CD14-positive monocyte (primary cell): ENCODE data around the gene DDX10. TPM values are rescaled to one million over a fixed set of nuclear protein-coding genes. Genes with fewer than 3 reads are reported as not detected.

Experiments used
- DNase-seq, 3 donors: peaks; one replicate each; pipeline ENCODE4 v3.0.0-alpha.2; 2011 to 2022
- H2AFZ ChIP-seq: 2 replicates; pipeline ENCODE4 v1.6.0; 2012; ENCODE audit warnings: mild to moderate bottlenecking, low read depth, low read length, inconsistent platforms; ENCODE audit not compliant: insufficient read depth, poor library complexity, severe bottlenecking
- H3K27ac ChIP-seq, 2 donors: 1 replicate in 1 of 2; 2 replicates in 1 of 2; pipeline ENCODE4 v1.5.1; 2012 to 2013; ENCODE audit warnings: low read length in 2 of 2, control low read depth in 1 of 2, inconsistent platforms in 1 of 2, low read depth in 1 of 2, mild to moderate bottlenecking in 1 of 2
- H3K27me3 ChIP-seq, 2 donors: one replicate each; pipeline versions ENCODE4 v1.6.0 to v1.6.1; 2011 to 2013; ENCODE audit warnings: low read length in 2 of 2; ENCODE audit not compliant: control insufficient read depth in 2 of 2, insufficient read depth in 2 of 2
- H3K36me3 ChIP-seq, 2 donors: replicated peaks in 1 of 2; 1 replicate in 1 of 2; 2 replicates in 1 of 2; pipeline versions ENCODE4 v1.5.1 to v1.6.1; 2012 to 2013; ENCODE audit warnings: low read length in 2 of 2, control low read depth in 1 of 2, inconsistent platforms in 1 of 2, mild to moderate bottlenecking in 1 of 2; ENCODE audit not compliant: insufficient read depth in 2 of 2, control insufficient read depth in 1 of 2
- H3K4me1 ChIP-seq, 2 donors: 1 replicate in 1 of 2; 2 replicates in 1 of 2; pipeline versions ENCODE4 v1.5.1 to v1.6.1; 2012 to 2013; ENCODE audit warnings: low read length in 2 of 2, control low read depth in 1 of 2, inconsistent platforms in 1 of 2, mild to moderate bottlenecking in 1 of 2, moderate library complexity in 1 of 2; ENCODE audit not compliant: insufficient read depth in 2 of 2, control insufficient read depth in 1 of 2
- H3K4me2 ChIP-seq: replicated peaks from 2 replicates; pipeline ENCODE3; 2012; ENCODE audit warnings: low read length, moderate library complexity, mild to moderate bottlenecking; ENCODE audit not compliant: poor library complexity, severe bottlenecking; ENCODE audit errors: extremely low read depth
- H3K4me3 ChIP-seq, 3 experiments: fragments of 200-600 bp in 1 of 3; sonication (generic) in 1 of 3; replicated peaks in 1 of 3; 1 replicate in 2 of 3; 2 replicates in 1 of 3; pipeline ENCODE4 v1.5.1; 2011 to 2013; ENCODE audit warnings: low read length in 3 of 3, mild to moderate bottlenecking in 3 of 3, control low read depth in 2 of 3, low read depth in 2 of 3, inconsistent platforms in 1 of 3, moderate library complexity in 1 of 3
- H3K79me2 ChIP-seq: 2 replicates; pipeline ENCODE4 v1.6.0; 2012; ENCODE audit warnings: mild to moderate bottlenecking, control low read depth, inconsistent platforms, low read length, moderate library complexity; ENCODE audit not compliant: insufficient read depth
- H3K9ac ChIP-seq: 2 replicates; pipeline ENCODE4 v1.6.0; 2017; ENCODE audit warnings: low read length, mild to moderate bottlenecking; ENCODE audit not compliant: insufficient read depth, poor library complexity, severe bottlenecking
- H3K9me3 ChIP-seq, 2 donors: replicated peaks in 1 of 2; 1 replicate in 1 of 2; 2 replicates in 1 of 2; pipeline versions ENCODE4 v1.5.1 to v1.6.1; 2012 to 2013; ENCODE audit warnings: low read length in 2 of 2, control low read depth in 1 of 2; ENCODE audit not compliant: control insufficient read depth in 1 of 2, insufficient read depth in 1 of 2
- H4K20me1 ChIP-seq: 2 replicates; pipeline ENCODE4 v1.6.0; 2012; ENCODE audit warnings: mild to moderate bottlenecking, low read length, control low read depth, moderate library complexity; ENCODE audit not compliant: insufficient read depth
- H3K27ac Mint-ChIP-seq, 7 donors: one replicate each; pipeline ENCODE4 v1.8.0; 2020; ENCODE audit warnings: mild to moderate bottlenecking in 7 of 7, mixed read lengths in 7 of 7, moderate library complexity in 6 of 7, inconsistent platforms in 2 of 7
- H3K27me3 Mint-ChIP-seq, 3 donors: one replicate each; pipeline ENCODE4 v1.8.0; 2021 to 2022; ENCODE audit warnings: low read depth in 3 of 3, mild to moderate bottlenecking in 3 of 3, mixed read lengths in 3 of 3, moderate library complexity in 3 of 3, inconsistent platforms in 1 of 3
- H3K36me3 Mint-ChIP-seq, 2 donors: one replicate each; pipeline ENCODE4 v1.8.0; 2020; ENCODE audit warnings: mixed read lengths in 2 of 2, inconsistent platforms in 1 of 2, mild to moderate bottlenecking in 1 of 2
- H3K4me1 Mint-ChIP-seq: one replicate; pipeline ENCODE4 v1.8.0; 2020; ENCODE audit warnings: mild to moderate bottlenecking, mixed read lengths
- H3K4me3 Mint-ChIP-seq, 2 donors: one replicate each; pipeline ENCODE4 v1.8.0; 2020; ENCODE audit warnings: mild to moderate bottlenecking in 2 of 2, mixed read lengths in 2 of 2, moderate library complexity in 1 of 2
- H3K9me3 Mint-ChIP-seq, 7 donors: one replicate each; pipeline ENCODE4 v1.8.0; 2020 to 2022; ENCODE audit warnings: mixed read lengths in 7 of 7, mild to moderate bottlenecking in 6 of 7, moderate library complexity in 6 of 7, inconsistent platforms in 2 of 7
- WGBS: methylation state at CpG from one replicate; pipeline ENCODE4 v1.1.5; 2013; ENCODE audit warnings: missing lambda C conversion rate; ENCODE audit not compliant: insufficient coverage; 5-methylcytosine and 5-hydroxymethylcytosine counted together
- intact Hi-C, 2 donors: fragments of 100-400 bp; cut with micrococcal nuclease; formaldehyde crosslinking; loops; one replicate each; pipeline versions ENCODE4 v1.15.0 to v1.15.1; 2023
- polyA plus RNA-seq, 3 donors: library from polyadenylated mRNA; depleted of rRNA in 1 of 3; unstranded in 2 of 3; stranded (reverse) in 1 of 3; fragments of 300-500 nt in 2 of 3; fragments of >200 nt in 1 of 3; fragmentation: Illumina TruSeq in 2 of 3; gene quantifications; 1 replicate in 2 of 3; 2 replicates in 1 of 3; pipeline ENCODE4 v1.2.3, GENCODE V29; 2012 to 2021
- TF ChIP-seq, protein P1 (sequence below): fragments of 200-600 bp; IDR thresholded peaks from one replicate; pipeline ENCODE4 v1.8.0; 2022; ENCODE audit warnings: antibody characterized with exemption, mild to moderate bottlenecking

The DDX10 gene
- polyA plus RNA-seq, 3 donors = 5.0 to 6.3 (median 5.3) TPM

DNA sequence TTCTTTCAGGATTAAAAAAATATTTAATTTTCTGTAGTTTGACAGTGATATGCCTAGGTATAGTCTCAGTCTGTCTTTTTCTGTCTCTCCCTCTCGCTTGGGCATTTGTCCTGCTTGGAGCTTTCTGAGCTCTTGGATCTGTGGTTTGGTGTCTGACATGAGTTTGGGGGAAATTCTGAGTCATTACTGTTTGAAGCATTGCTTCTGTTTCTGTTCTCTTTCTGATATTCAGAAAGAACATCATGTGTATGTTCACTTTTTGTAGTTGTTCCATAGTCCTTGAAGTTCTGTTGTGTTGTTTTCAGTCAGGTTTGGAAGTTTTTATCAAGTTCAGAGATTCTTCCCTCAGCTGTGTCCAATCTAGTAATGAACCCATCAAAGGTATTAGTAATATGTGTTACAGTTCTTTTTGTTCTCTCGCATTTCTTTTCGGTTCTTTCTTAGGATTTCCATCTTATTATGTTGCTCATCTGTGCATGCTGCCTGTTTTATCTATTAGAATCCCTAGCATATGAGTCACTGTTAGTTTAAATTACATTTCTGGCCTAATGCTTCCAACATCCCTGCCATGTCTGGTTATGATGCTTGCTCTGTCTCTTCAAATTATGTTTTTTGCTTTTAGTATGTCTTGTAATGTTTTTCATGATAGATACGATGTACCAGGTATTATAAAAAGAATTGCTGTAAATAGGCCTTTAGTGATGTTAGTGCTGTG lies 48.4 kb downstream of the DDX10 start:
- Histone ChIP-seq H3K27me3 (no peaks in the 10 kb centered on the region), H3K79me2 (no peaks in the 10 kb centered on the region), H3K4me1 (no peaks in the 10 kb centered on the region), H3K4me3 (no peak overlapping the region), H3K4me2 (no peak overlapping the region), H4K20me1 (no peaks in the 10 kb centered on the region), H3K9me3 (peaks cover 9 to 10% of the 10 kb centered on the region in 2 donors), H3K36me3 (peaks cover 10 to 61% of the 10 kb centered on the region in 2 donors), H3K27ac (no peak overlapping the region), H2AFZ (no peak overlapping the region), H3K9ac (no peak overlapping the region)
- H3K27me3 Mint-ChIP-seq = peaks cover 0 to 2% (median 0%) of the 10 kb centered on the region in 3 donors
- TF ChIP-seq, protein P1, sequence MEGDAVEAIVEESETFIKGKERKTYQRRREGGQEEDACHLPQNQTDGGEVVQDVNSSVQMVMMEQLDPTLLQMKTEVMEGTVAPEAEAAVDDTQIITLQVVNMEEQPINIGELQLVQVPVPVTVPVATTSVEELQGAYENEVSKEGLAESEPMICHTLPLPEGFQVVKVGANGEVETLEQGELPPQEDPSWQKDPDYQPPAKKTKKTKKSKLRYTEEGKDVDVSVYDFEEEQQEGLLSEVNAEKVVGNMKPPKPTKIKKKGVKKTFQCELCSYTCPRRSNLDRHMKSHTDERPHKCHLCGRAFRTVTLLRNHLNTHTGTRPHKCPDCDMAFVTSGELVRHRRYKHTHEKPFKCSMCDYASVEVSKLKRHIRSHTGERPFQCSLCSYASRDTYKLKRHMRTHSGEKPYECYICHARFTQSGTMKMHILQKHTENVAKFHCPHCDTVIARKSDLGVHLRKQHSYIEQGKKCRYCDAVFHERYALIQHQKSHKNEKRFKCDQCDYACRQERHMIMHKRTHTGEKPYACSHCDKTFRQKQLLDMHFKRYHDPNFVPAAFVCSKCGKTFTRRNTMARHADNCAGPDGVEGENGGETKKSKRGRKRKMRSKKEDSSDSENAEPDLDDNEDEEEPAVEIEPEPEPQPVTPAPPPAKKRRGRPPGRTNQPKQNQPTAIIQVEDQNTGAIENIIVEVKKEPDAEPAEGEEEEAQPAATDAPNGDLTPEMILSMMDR = no peak
- 83% methylated on average over 2 of the region's 4 CpGs for WGBS
- H3K36me3 Mint-ChIP-seq = peaks cover 68 to 70% of the 10 kb centered on the region in 2 donors
- no peak for DNase-seq
- H3K9me3 Mint-ChIP-seq = peaks cover 11 to 19% (median 16%) of the 10 kb centered on the region in 7 donors
- intact Hi-C loops = no loop called here
- H3K4me1 Mint-ChIP-seq = peaks cover 2% of the 10 kb centered on the region
- no peak overlapping the region for H3K4me3 Mint-ChIP-seq
- peak overlapping the region in 1 of 7 donors; percentile 1 for H3K27ac Mint-ChIP-seq

DNA sequence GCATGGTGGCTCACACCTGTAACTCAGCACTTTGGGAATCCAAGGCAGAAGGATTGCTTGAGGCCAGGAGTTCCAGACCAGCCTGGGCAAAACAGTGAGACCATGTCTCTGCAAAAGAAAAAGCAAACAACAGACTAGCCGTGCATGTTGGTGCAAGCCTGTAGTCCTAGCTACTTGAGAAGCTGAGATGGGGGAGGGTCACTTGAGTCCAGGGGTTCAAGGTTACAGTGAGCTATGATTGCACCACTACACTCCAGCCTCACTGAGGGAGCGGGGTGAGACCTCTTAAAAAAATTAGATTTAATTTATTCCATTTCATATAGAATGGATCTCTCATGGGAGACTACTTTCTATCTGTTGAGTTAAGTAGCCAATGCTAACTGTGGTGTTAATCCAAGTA lies 50.4 kb downstream of the DDX10 start:
- peaks cover 4 to 51% of the 10 kb centered on the region in 2 donors for H3K36me3 ChIP-seq
- no peak overlapping the region for H3K4me3 Mint-ChIP-seq
- no peak overlapping the region for H3K9ac ChIP-seq
- peaks cover 0 to 4% of the 10 kb centered on the region in 2 donors for H3K9me3 ChIP-seq
- H3K79me2 ChIP-seq = no peaks in the 10 kb centered on the region
- no peaks in the 10 kb centered on the region for H4K20me1 ChIP-seq
- intact Hi-C loops = no loop called here
- H3K27ac Mint-ChIP-seq = no peak overlapping the region
- H3K27ac ChIP-seq = no peak overlapping the region
- WGBS = no CpG with 5 or more reads among the region's 2 CpGs
- H3K27me3 ChIP-seq = no peaks in the 10 kb centered on the region
- peaks cover 61 to 64% of the 10 kb centered on the region in 2 donors for H3K36me3 Mint-ChIP-seq
- TF ChIP-seq, protein P1 = no peak
- no peak overlapping the region for H3K4me2 ChIP-seq
- no peak for DNase-seq
- H3K4me3 ChIP-seq = no peak overlapping the region
- no peak overlapping the region for H2AFZ ChIP-seq
- H3K4me1 Mint-ChIP-seq = peaks cover 2% of the 10 kb centered on the region
- no peaks in the 10 kb centered on the region for H3K4me1 ChIP-seq
- peaks cover 0 to 11% (median 5%) of the 10 kb centered on the region in 7 donors for H3K9me3 Mint-ChIP-seq
- H3K27me3 Mint-ChIP-seq = peaks cover 0 to 2% (median 0%) of the 10 kb centered on the region in 3 donors
